IMR-90 (cell line): ENCODE measurements around the gene KDM5A. TPM values are rescaled to one million over a fixed set of nuclear protein-coding genes. Genes with fewer than 3 reads are reported as not detected.
A peak's percentile ranks its signal among the peaks of the same experiment; 100 is the strongest.
"Not testable (repeated sequence)": the region's sequence is repeated elsewhere in the genome, so short reads cannot be mapped to it uniquely, and the experiment has no call there.

Source experiments
- ATAC-seq: fragments of 200-7000 bp; cut with Tn5 transposase; 2 replicates; pipeline ENCODE4 v1.9.1; 2020; ENCODE audit warnings: low read depth, mild to moderate bottlenecking, moderate library complexity
- BruUV-seq: library from RNA; stranded (reverse); fragments of 400-500 nt; replicated peaks from 2 replicates; lab custom pipeline; 2021; lab: Mats Ljungman, UMichigan
- CTCF ChIA-PET: fragments of 300-600 bp; formaldehyde crosslinking; extraction: SDS; loops from one replicate; lab custom pipeline; 2021; ENCODE audit warnings: antibody characterized with exemption; lab: Yijun Ruan, JAX
- POLR2A ChIA-PET: fragments of 300-600 bp; sonication (Branson Sonifier 250); formaldehyde crosslinking; loops from one replicate; lab custom pipeline; 2022; ENCODE audit warnings: antibody characterized with exemption; ENCODE audit not compliant: unreplicated experiment; lab: Charles Lee
- DNase-seq: peaks from one replicate; pipeline ENCODE4 v3.0.0; 2013
- H2AFZ ChIP-seq: replicated peaks from 2 replicates; pipeline ENCODE3; 2013; ENCODE audit warnings: low read length, mild to moderate bottlenecking; ENCODE audit not compliant: poor library complexity
- H2AK5ac ChIP-seq: 2 replicates; pipeline ENCODE4 v1.6.1; 2013; ENCODE audit warnings: low read depth, low read length, inconsistent platforms
- H2AK9ac ChIP-seq: replicated peaks from 2 replicates; pipeline ENCODE3; 2013; ENCODE audit warnings: mild to moderate bottlenecking, low read depth, low read length, moderate library complexity; ENCODE audit not compliant: poor library complexity
- H2BK120ac ChIP-seq: 2 replicates; pipeline ENCODE4 v1.6.1; 2013; ENCODE audit warnings: low read depth, low read length, inconsistent platforms
- H2BK15ac ChIP-seq: 3 replicates; pipeline ENCODE4 v1.6.1; 2013; ENCODE audit warnings: low read depth, low read length, inconsistent platforms
- H2BK20ac ChIP-seq: 2 replicates; pipeline ENCODE4 v1.6.1; 2013; ENCODE audit warnings: low read depth, mild to moderate bottlenecking, inconsistent platforms, low read length, moderate library complexity
- H2BK5ac ChIP-seq: 2 replicates; pipeline ENCODE4 v1.6.1; 2013; ENCODE audit warnings: mild to moderate bottlenecking, low read depth, low read length, inconsistent platforms; ENCODE audit not compliant: poor library complexity, severe bottlenecking
- H3K14ac ChIP-seq: replicated peaks from 2 replicates; pipeline ENCODE4 v1.6.1; 2013; ENCODE audit warnings: low read depth, low read length, inconsistent platforms
- H3K18ac ChIP-seq: 2 replicates; pipeline ENCODE4 v1.6.1; 2013; ENCODE audit warnings: low read depth, low read length, control low read depth
- H3K23ac ChIP-seq: 2 replicates; pipeline ENCODE4 v1.6.1; 2013; ENCODE audit warnings: low read depth, low read length, inconsistent platforms
- H3K27ac ChIP-seq: 2 replicates; pipeline ENCODE4 v1.5.1; 2013; ENCODE audit warnings: mild to moderate bottlenecking, control low read depth, low read length; ENCODE audit not compliant: insufficient read depth
- H3K27me3 ChIP-seq: 2 replicates; pipeline ENCODE4 v1.6.1; 2013; ENCODE audit warnings: low read length; ENCODE audit not compliant: control insufficient read depth, insufficient read depth
- H3K36me3 ChIP-seq: 2 replicates; pipeline ENCODE4 v1.6.1; 2013; ENCODE audit warnings: low read length, mixed read lengths; ENCODE audit not compliant: control insufficient read depth, insufficient read depth
- H3K4ac ChIP-seq: 2 replicates; pipeline ENCODE4 v1.6.1; 2013; ENCODE audit warnings: low read depth, low read length, inconsistent platforms
- H3K4me1 ChIP-seq: 2 replicates; pipeline ENCODE4 v1.6.1; 2013; ENCODE audit warnings: low read length, mixed read lengths; ENCODE audit not compliant: control insufficient read depth, insufficient read depth
- H3K4me2 ChIP-seq: 2 replicates; pipeline ENCODE4 v1.6.1; 2013; ENCODE audit warnings: low read depth, mild to moderate bottlenecking, control low read depth, low read length, moderate library complexity
- H3K4me3 ChIP-seq: 2 replicates; pipeline ENCODE4 v1.5.1; 2013; ENCODE audit warnings: low read depth, mild to moderate bottlenecking, control low read depth, low read length, moderate library complexity; ENCODE audit not compliant: insufficient read depth
- H3K56ac ChIP-seq: 2 replicates; pipeline ENCODE4 v1.6.1; 2013; ENCODE audit warnings: low read length, inconsistent platforms; ENCODE audit not compliant: insufficient read depth; ENCODE audit errors: extremely low read depth
- H3K79me1 ChIP-seq, 2 experiments: 2 replicates each; pipeline ENCODE4 v1.6.1; 2013; ENCODE audit warnings: low read length in 2 of 2, inconsistent platforms in 1 of 2, low read depth in 1 of 2
- H3K9ac ChIP-seq: 2 replicates; pipeline ENCODE4 v1.6.1; 2013; ENCODE audit warnings: low read depth, low read length, control low read depth
- H3K9me1 ChIP-seq: 2 replicates; pipeline ENCODE4 v1.6.1; 2013; ENCODE audit warnings: low read length, inconsistent platforms; ENCODE audit not compliant: insufficient read depth
- H3K9me3 ChIP-seq: 2 replicates; pipeline ENCODE4 v1.6.1; 2013; ENCODE audit warnings: low read length; ENCODE audit not compliant: control insufficient read depth, insufficient read depth
- H4K20me1 ChIP-seq: 2 replicates; pipeline ENCODE4 v1.6.1; 2013; ENCODE audit warnings: low read length, inconsistent platforms; ENCODE audit not compliant: insufficient read depth
- H4K5ac ChIP-seq: 2 replicates; pipeline ENCODE4 v1.6.1; 2013; ENCODE audit warnings: mild to moderate bottlenecking, low read depth, low read length, control low read depth
- H4K8ac ChIP-seq, 2 experiments: 2 replicates each; pipeline ENCODE4 v1.6.1; 2013; ENCODE audit warnings: low read depth in 2 of 2, low read length in 2 of 2, control low read depth in 1 of 2, inconsistent platforms in 1 of 2
- H4K91ac ChIP-seq: 2 replicates; pipeline ENCODE4 v1.6.1; 2013; ENCODE audit warnings: low read depth, low read length, inconsistent platforms; ENCODE audit not compliant: insufficient read depth
- BHLHE40 ChIP-seq: fragments of 150-350 bp; IDR thresholded peaks from 2 replicates; pipeline ENCODE4 v1.6.1; 2016; ENCODE audit warnings: mild to moderate bottlenecking, low read depth, low read length
- CHD1 ChIP-seq: IDR thresholded peaks from 2 replicates; pipeline ENCODE4 v1.6.1; 2012; ENCODE audit warnings: low read depth, low read length, improper control_type of control experiment
- CTCF ChIP-seq: conservative IDR thresholded peaks from 2 replicates; pipeline ENCODE4 v1.5.1; 2012; ENCODE audit warnings: mild to moderate bottlenecking, low read depth, low read length, improper control_type of control experiment
- POLR2A ChIP-seq: IDR thresholded peaks from 2 replicates; pipeline ENCODE4 v1.6.1; 2012; ENCODE audit warnings: mild to moderate bottlenecking, low read depth, low read length
- RAD21 ChIP-seq: IDR thresholded peaks from 2 replicates; pipeline ENCODE4 v1.6.1; 2012; ENCODE audit warnings: low read length, improper control_type of control experiment
- RCOR1 ChIP-seq: IDR thresholded peaks from 2 replicates; pipeline ENCODE4 v1.6.1; 2012; ENCODE audit warnings: mild to moderate bottlenecking, low read length, improper control_type of control experiment; ENCODE audit not compliant: insufficient replicate concordance
- RFX5 ChIP-seq: IDR thresholded peaks from 2 replicates; pipeline ENCODE4 v1.8.0; 2012; ENCODE audit warnings: low read depth, mild to moderate bottlenecking, low read length, moderate library complexity
- WGBS, 2 experiments: methylation state at CpG; one replicate each; pipeline versions ENCODE4 v1.1.5 to v1.1.7; 2013; ENCODE audit warnings: missing lambda C conversion rate in 2 of 2; ENCODE audit not compliant: insufficient read length in 1 of 2; ENCODE audit errors: extremely low coverage in 2 of 2; 5-methylcytosine and 5-hydroxymethylcytosine counted together
- dilution Hi-C: fragments of 300-500 bp; cut with HindIII; formaldehyde crosslinking; loops from one replicate; pipeline ENCODE4 v1.14.3; 2018; ENCODE audit warnings: low sequenced_read_pairs; ENCODE audit not compliant: unreplicated experiment
- in situ Hi-C: fragments of 300-500 bp; cut with MboI; formaldehyde crosslinking; loops from 3 replicates; pipeline ENCODE4 v1.14.3; 2019; ENCODE audit warnings: low sequenced_read_pairs, inconsistent platforms, mixed read lengths
- intact Hi-C: fragments of 100-400 bp; cut with micrococcal nuclease; formaldehyde crosslinking; loops from 2 replicates; pipeline ENCODE4 v1.10.0; 2022
- polyA plus RNA-seq, 3 experiments: library from polyadenylated mRNA; depleted of rRNA; stranded (reverse); fragments of >200 nt; gene quantifications; 2 replicates each; pipeline ENCODE4 v1.2.3, GENCODE V29; 2012; ENCODE audit warnings: low replicate concordance in 1 of 3
- total RNA-seq: library from RNA; depleted of rRNA; stranded (reverse); fragments of >200 nt; gene quantifications from 2 replicates; pipeline ENCODE4 v1.2.3, GENCODE V29; 2012

Gene KDM5A
- total and polyA plus RNA-seq, 2 of the 4 experiments (the other 2 are of a cell fraction) = 7.9 to 95.9 TPM

GRCh38 chr12:304805-305204, 84.3 kb downstream of the KDM5A start:
- H4K8ac ChIP-seq = no peak overlapping the region
- H3K4me3 ChIP-seq = no peak overlapping the region
- H3K27ac ChIP-seq = no peak overlapping the region
- CTCF ChIA-PET = no interaction called here
- no peak overlapping the region for H3K4me2 ChIP-seq
- H3K18ac ChIP-seq = no peak overlapping the region
- no peak overlapping the region for H3K56ac ChIP-seq
- H3K79me1 ChIP-seq = peaks cover 7 to 32% of the 10 kb centered on the region in 2 experiments; a peak in 3 of 4 replicates
- no peaks in the 10 kb centered on the region for H4K20me1 ChIP-seq
- no peak overlapping the region for H3K4ac ChIP-seq
- no TSS peak for BruUV-seq
- in situ Hi-C loops = no loop called here
- no peak overlapping the region for H2AFZ ChIP-seq
- no peak overlapping the region for H2BK20ac ChIP-seq
- H3K9me3 ChIP-seq = no peaks in the 10 kb centered on the region
- WGBS, 2 experiments = no CpG with 5 or more reads among the region's 5 CpGs
- H3K9me1 ChIP-seq = no peaks in the 10 kb centered on the region; the same call in 1 of the 2 replicates
- no peak for TF ChIP-seq POLR2A
- TF ChIP-seq RAD21 = no peak
- TF ChIP-seq CTCF = no peak
- TF ChIP-seq RFX5 = no peak
- 0 out of 2 replicates have a peak, but pooled peaks have one; percentile 11 for TF ChIP-seq BHLHE40
- no peak for TF ChIP-seq CHD1
- TF ChIP-seq RCOR1 = no peak
- H4K91ac ChIP-seq = no peak overlapping the region
- H2BK120ac ChIP-seq = no peak overlapping the region
- dilution Hi-C loops = no loop called here
- no peak overlapping the region for H3K9ac ChIP-seq
- H3K4me1 ChIP-seq = no peaks in the 10 kb centered on the region; the same call in 1 of the 2 replicates
- no peak overlapping the region for H3K14ac ChIP-seq
- H2BK15ac ChIP-seq = no peak overlapping the region
- H3K23ac ChIP-seq = no peak overlapping the region
- H3K27me3 ChIP-seq = no peaks in the 10 kb centered on the region
- no peak overlapping the region for H4K5ac ChIP-seq
- DNase-seq (peak; percentile 43), ATAC-seq (peak; percentile 76)
- H2BK5ac ChIP-seq = no peak overlapping the region
- intact Hi-C loops = no loop called here
- POLR2A ChIA-PET = no interaction called here
- peaks cover 25% of the 10 kb centered on the region for H3K36me3 ChIP-seq
- H2AK9ac ChIP-seq = no peak overlapping the region
- H2AK5ac ChIP-seq = no peak overlapping the region

- intact Hi-C loops, H3K27ac ChIP-seq, H4K8ac ChIP-seq, DNase-seq, H3K14ac ChIP-seq, POLR2A ChIA-PET, H3K9me3 ChIP-seq, H4K91ac ChIP-seq, H2BK15ac ChIP-seq, H3K4ac ChIP-seq, H3K56ac ChIP-seq, H3K4me1 ChIP-seq, BruUV-seq, H2AK5ac ChIP-seq, ATAC-seq, H3K9me1 ChIP-seq, H3K4me3 ChIP-seq, H3K27me3 ChIP-seq, H2BK5ac ChIP-seq, H2BK120ac ChIP-seq, H3K23ac ChIP-seq, H2AK9ac ChIP-seq, H3K9ac ChIP-seq, H4K20me1 ChIP-seq, dilution Hi-C loops, H3K18ac ChIP-seq, H4K5ac ChIP-seq, H2BK20ac ChIP-seq, in situ Hi-C loops, H2AFZ ChIP-seq, H3K4me2 ChIP-seq, CTCF ChIA-PET: not testable (repeated sequence)
- Histone ChIP-seq H3K79me1 (peaks cover 12 to 32% of the 10 kb centered on the region in 2 experiments; a peak in 3 of 4 replicates), H3K36me3 (peaks cover 20% of the 10 kb centered on the region)
- no CpG with 5 or more reads among the region's 3 CpGs for WGBS, 2 experiments
Observed at GRCh38 chr12:302766-303165, 86.4 kb downstream of the KDM5A start.
